Stomach (tissue), 4 donors: ENCODE results near the gene B3GNT8.
A peak's percentile ranks its signal among the peaks of the same experiment; 100 is the strongest.

ENCODE experiments used
- CTCF ChIP-seq, 7 experiments: fragments of 450-650 bp in 4 of 7; fragments of 200-600 bp in 3 of 7; sonication (generic) in 3 of 7; IDR thresholded peaks; one replicate each; pipeline ENCODE4 v1.5.1; 2016 to 2019; ENCODE audit warnings: antibody characterized with exemption in 7 of 7, control low read depth in 2 of 7, mild to moderate bottlenecking in 1 of 7
- EP300 ChIP-seq: sonication (generic); formaldehyde crosslinking; IDR thresholded peaks from one replicate; pipeline ENCODE4 v1.6.1; 2017; ENCODE audit warnings: antibody characterized with exemption

GRCh38 chr19:41397086-41398049 is 29.8 kb downstream of the B3GNT8 start, which contains the start of the genes BCKDHA and EXOSC5:
- no peak for TF ChIP-seq EP300
- peak in 1 of 7 experiments; percentile 26 for TF ChIP-seq CTCF (IDR thresholded peaks at IDR 0.05)
